Skeletal muscle tissue (tissue), 4 donors: ENCODE measurements around the gene KIRREL2. TPM values are rescaled to one million over a fixed set of nuclear protein-coding genes. Genes with fewer than 3 reads are reported as not detected.
"Not testable (repeated sequence)": the region's sequence is repeated elsewhere in the genome, so short reads cannot be mapped to it uniquely, and the experiment has no call there.

Experiments used
- H3K27ac ChIP-seq: one replicate; pipeline ENCODE4 v1.7.0; 2013; ENCODE audit warnings: mild to moderate bottlenecking, low read depth, low read length, inconsistent platforms
- H3K27me3 ChIP-seq, 3 donors: one replicate each; pipeline ENCODE4 v1.7.0; 2013; ENCODE audit warnings: low read length in 3 of 3; ENCODE audit not compliant: control insufficient read depth in 3 of 3, insufficient read depth in 3 of 3
- H3K36me3 ChIP-seq, 3 donors: one replicate each; pipeline ENCODE4 v1.7.0; 2013; ENCODE audit warnings: low read length in 3 of 3; ENCODE audit not compliant: control insufficient read depth in 3 of 3, insufficient read depth in 3 of 3
- H3K4me1 ChIP-seq, 3 donors: one replicate each; pipeline ENCODE4 v1.7.0; 2013; ENCODE audit warnings: low read length in 3 of 3, mild to moderate bottlenecking in 3 of 3; ENCODE audit not compliant: control insufficient read depth in 3 of 3, insufficient read depth in 3 of 3
- H3K4me3 ChIP-seq, 3 donors: one replicate each; pipeline ENCODE4 v1.7.0; 2013; ENCODE audit warnings: low read length in 3 of 3
- H3K9ac ChIP-seq, 3 donors: one replicate each; pipeline ENCODE4 v1.7.0; 2013; ENCODE audit warnings: low read length in 3 of 3, mild to moderate bottlenecking in 3 of 3, moderate library complexity in 2 of 3, low read depth in 1 of 3
- H3K9me3 ChIP-seq, 3 donors: one replicate each; pipeline ENCODE4 v1.7.0; 2013; ENCODE audit warnings: low read length in 3 of 3; ENCODE audit not compliant: control insufficient read depth in 3 of 3
- total RNA-seq: library from RNA; depleted of rRNA; stranded (reverse); fragments of >200 nt; gene quantifications from one replicate; pipeline ENCODE4 v1.2.3, GENCODE V29; 2014
- donor health status: Osteomylitis.

KIRREL2 gene
- total RNA-seq, 1 donor from 2014 or later, result not detected

DNA sequence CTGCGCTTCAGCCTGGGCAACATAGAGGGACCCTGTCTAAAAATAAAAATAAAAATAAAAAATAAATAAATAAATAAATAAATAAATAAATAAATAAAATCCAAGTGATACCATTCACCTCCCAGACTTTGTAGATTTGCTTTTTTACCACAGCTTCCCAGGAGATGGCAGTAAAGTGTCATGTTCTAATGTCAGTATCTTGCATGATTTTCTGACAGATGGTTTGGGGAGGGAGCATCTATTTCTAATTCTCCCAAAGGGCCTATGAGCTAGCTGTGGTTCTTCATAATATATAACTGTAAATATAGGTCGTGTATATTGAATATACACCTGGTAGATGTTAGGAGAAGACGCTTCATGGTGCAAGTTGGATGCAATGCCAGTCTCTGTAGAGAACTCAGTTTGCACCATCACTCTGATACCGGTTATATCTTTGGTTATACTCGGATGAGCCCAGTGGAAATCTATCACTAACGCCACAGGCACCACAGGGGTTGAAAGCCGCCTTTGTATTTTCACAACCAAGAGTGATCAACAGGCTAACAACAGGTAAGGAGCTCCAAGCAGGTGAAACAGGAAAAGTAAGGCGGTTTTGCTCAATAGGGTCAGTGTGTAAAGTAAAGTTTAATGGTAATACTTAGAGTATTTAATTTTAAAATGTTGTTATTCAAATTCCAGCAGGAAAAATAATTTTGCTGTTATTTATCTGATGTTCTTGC lies 25.6 kb downstream of the KIRREL2 start:
- Histone ChIP-seq H3K9me3 (no peaks in the 10 kb centered on the region), H3K36me3 (peaks cover 0 to 2% (median 0%) of the 10 kb centered on the region in 3 donors), H3K27ac (no peak overlapping the region), H3K9ac (no peak overlapping the region), H3K27me3 (peaks cover 12 to 20% (median 17%) of the 10 kb centered on the region in 3 donors), H3K4me3 (no peak overlapping the region), H3K4me1 (no peaks in the 10 kb centered on the region)

DNA sequence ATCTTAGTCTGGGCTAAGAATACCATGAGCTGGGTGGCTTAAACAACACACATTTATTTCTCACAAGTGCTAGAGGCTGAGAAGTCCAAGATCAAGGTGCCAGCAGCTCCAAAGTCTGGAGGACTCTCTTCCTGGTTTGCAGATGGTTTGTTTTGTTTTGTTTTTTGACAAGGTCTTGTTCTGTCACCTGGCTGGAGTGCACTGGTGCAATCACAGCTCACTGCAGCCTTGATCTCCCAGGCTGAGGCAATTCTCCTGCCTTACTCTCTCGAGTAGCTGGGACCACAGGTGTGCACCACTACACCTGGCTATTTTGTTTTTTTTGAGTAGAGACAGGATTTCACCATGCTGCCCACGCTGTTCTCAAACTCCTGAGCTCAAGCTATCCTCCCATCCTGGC lies 27.2 kb downstream of the KIRREL2 start:
- Histone ChIP-seq H3K4me1 (no peaks in the 10 kb centered on the region), H3K4me3 (no peak overlapping the region), H3K27me3 (peaks cover 2 to 5% (median 3%) of the 10 kb centered on the region in 3 donors), H3K36me3 (peaks cover 0 to 10% (median 4%) of the 10 kb centered on the region in 3 donors), H3K27ac (no peak overlapping the region), H3K9ac (no peak overlapping the region), H3K9me3 (no peaks in the 10 kb centered on the region)

DNA sequence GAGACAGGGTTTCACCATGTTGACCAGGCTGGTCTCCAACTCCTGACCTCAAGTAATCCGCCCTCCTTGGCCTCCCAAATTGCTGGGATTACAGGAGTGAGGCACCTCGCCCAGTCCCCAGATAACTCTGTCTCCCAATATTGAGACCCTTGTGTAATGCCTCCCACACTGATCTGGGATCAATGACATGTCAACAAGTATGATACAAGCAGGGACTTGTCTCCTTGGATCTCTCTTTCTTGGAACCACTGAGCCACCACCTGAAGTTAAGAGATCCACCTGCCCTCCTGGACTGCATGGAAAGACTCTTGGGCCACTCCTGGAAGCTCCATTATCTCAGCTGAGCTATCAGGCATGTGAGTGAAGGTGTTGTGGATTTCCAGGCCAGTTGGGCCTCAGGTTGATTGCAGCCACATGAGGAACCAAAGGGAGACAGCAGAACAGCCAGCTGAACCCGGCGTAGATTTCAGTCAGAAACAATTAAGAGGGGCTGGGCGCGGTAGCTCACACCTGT lies 28.6 kb downstream of the KIRREL2 start:
- Histone ChIP-seq H3K4me3 (no peak overlapping the region), H3K9me3 (no peaks in the 10 kb centered on the region), H3K9ac (no peak overlapping the region), H3K36me3 (peaks cover 4 to 10% (median 9%) of the 10 kb centered on the region in 3 donors), H3K27ac (no peak overlapping the region), H3K4me1 (no peaks in the 10 kb centered on the region), H3K27me3 (no peaks in the 10 kb centered on the region)

DNA sequence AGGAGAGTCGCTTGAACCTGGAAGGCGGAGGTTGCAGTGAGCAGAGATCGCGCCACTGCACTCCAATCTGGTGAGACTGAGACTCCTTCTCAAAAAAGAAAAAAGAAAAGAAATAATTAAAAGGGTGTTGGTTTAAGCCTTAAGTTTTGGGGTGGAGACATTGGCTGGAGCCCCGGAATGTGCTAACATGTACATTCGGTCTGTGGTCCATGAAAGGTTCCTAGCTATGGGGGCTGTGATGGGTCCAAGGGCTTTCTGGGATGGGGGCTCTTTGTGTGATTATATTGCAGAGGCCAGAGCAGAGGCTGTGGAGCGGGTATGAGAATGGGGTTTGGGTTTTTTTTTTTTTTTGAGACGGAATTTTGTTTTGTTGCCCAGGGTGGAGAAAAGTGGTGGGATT lies 29.2 kb downstream of the KIRREL2 start:
- no peak overlapping the region for H3K9ac ChIP-seq
- H3K4me1 ChIP-seq, result no peaks in the 10 kb centered on the region
- no peaks in the 10 kb centered on the region for H3K27me3 ChIP-seq
- peaks cover 4 to 10% (median 10%) of the 10 kb centered on the region in 3 donors for H3K36me3 ChIP-seq
- H3K4me3 ChIP-seq, result no peak overlapping the region
- no peak overlapping the region for H3K27ac ChIP-seq
- no peaks in the 10 kb centered on the region for H3K9me3 ChIP-seq

DNA sequence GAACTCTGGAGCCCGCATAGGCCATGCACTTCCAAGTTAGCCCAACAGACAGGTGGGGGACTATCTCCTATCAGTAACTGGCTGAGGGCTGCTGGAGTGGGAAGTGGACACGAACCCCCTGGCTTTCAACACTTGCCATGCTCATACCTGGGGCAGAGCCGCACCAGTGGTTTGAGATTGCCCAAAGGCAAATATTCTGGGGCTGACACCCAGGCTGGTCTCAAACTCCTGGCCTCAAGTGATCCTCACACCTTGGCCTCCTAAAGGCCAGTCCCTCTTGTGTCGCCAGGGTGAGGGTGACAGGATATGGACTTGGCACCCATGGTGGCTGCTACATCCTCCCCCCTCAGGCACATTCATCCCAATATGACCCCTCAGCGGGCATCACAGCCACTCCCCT lies 30.5 kb downstream of the KIRREL2 start:
- no peak overlapping the region for H3K9ac ChIP-seq
- H3K27ac ChIP-seq, result no peak overlapping the region
- no peaks in the 10 kb centered on the region for H3K9me3 ChIP-seq
- no peaks in the 10 kb centered on the region for H3K27me3 ChIP-seq
- H3K4me1 ChIP-seq, result no peaks in the 10 kb centered on the region
- H3K4me3 ChIP-seq, result no peak overlapping the region
- H3K36me3 ChIP-seq, result peaks cover 4 to 10% (median 10%) of the 10 kb centered on the region in 3 donors

DNA sequence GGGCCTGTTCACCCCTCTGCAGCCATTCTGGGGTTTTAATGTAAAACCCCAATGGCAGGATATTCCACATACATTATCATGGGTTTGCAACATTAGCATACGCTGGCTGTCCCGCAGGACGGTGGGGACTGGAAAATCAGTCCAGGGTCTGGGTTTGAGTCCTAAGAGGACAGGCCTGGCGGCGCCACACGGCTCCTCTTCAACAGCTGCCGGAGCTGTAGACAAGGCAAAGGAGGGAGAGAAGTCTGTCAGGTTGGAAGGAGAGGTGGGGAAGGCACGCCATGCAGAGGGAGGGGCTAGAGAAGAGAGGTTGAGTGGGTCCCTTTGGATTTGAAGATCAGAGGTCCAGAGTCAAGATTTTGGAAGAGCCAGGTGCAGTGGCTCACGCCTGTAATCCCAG lies 31.7 kb downstream of the KIRREL2 start:
- Histone ChIP-seq H3K9me3 (no peaks in the 10 kb centered on the region), H3K4me3 (no peak overlapping the region), H3K27me3 (no peaks in the 10 kb centered on the region), H3K9ac (no peak overlapping the region), H3K4me1 (no peaks in the 10 kb centered on the region), H3K27ac (no peak overlapping the region), H3K36me3 (peaks cover 4 to 12% (median 10%) of the 10 kb centered on the region in 3 donors)

DNA sequence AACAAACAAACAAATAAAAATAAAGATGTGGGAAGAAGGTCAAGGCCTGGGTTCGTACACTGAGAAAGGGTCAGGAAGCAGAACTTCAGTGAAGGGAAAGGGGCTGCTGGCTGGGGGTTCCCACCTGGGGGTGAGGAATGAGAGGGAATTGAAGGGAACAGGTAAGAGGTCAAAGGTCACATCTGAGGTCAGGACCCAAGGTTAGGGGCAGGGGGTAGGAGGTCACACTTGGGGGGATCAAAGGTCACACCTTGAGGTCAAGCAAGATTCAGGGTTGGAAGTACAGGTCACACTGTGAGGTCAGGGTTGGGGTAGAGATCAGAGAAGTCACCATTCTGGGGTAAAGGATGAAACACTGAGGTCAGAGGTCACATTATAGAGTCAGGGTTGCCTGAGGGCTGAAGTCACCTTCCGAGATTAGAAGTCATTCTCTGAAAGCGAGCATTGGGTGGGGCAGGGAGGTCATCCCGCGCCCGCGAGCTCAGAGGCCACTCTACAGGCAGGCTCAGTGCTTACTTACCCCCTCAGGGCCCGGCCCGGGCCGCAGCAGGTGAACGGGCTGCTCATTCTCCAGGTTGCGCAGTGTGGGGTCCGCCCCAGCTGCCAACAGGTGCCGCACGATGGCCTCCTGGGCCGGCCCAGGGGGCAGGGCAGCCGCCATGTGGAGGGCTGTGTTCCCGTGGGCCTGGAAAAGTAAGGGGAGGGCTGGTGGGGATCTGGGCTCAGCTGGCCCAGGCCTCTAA lies 32.8 kb downstream of the KIRREL2 start:
- Histone ChIP-seq H3K4me1 (no peaks in the 10 kb centered on the region), H3K27me3 (no peaks in the 10 kb centered on the region), H3K9me3 (no peaks in the 10 kb centered on the region), H3K36me3 (peaks cover 4 to 12% (median 10%) of the 10 kb centered on the region in 3 donors), H3K27ac (no peak overlapping the region), H3K4me3 (no peak overlapping the region), H3K9ac (no peak overlapping the region)

DNA sequence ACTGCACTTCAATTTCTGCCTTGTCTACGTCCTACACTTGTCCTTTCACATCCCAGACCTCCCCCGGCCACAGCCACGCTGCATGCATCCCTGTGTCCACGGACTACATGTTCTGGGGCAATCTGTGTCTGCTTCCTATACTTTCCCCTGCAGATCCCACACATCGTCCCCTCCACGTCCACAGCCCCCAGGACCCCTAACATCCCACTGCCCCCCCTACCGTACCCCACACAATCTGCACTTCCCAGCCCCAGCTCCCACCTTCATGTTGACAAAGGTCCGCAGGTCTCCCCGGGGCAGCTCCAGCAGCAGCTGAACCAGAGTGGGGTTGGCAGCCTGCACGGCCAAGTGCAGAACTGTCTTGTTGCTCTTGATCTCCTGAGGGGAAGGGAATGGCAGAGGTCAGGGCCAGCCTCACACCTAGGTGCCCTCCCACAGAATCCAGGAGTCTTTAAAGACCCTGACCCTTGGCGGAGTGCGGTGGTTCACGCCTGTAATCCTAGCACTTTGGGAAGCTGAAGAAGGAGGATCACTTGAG lies 33.5 kb downstream of the KIRREL2 start:
- Histone ChIP-seq H3K27ac (no peak overlapping the region), H3K4me3 (no peak overlapping the region), H3K27me3 (no peaks in the 10 kb centered on the region), H3K36me3 (peaks cover 4 to 15% (median 10%) of the 10 kb centered on the region in 3 donors), H3K9ac (no peak overlapping the region), H3K9me3 (no peaks in the 10 kb centered on the region), H3K4me1 (no peaks in the 10 kb centered on the region)

DNA sequence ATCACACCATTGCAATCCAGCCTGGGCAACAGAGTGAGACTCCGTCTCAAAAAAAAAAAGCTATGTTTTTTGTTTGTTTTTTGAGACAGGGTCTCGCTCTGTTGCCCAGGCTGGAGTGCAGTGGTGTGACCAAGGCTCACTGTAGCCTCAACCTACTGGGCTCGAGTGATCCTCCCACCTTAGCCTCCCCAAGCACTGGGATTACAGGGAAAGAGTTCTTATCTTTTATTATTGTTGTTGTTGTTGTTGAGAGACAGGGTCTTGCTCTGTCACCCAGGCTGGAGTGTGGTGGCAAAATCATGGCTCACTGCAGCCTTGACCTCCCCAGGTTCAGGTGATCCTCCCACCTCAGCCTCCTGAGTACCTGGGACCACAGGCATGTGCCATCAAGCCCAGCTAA lies 35.1 kb downstream of the KIRREL2 start:
- H3K9me3 ChIP-seq, H3K9ac ChIP-seq, H3K4me1 ChIP-seq, H3K27me3 ChIP-seq, H3K27ac ChIP-seq, H3K4me3 ChIP-seq: not testable (repeated sequence)
- H3K36me3 ChIP-seq, result peaks cover 4 to 24% (median 14%) of the 10 kb centered on the region in 3 donors

DNA sequence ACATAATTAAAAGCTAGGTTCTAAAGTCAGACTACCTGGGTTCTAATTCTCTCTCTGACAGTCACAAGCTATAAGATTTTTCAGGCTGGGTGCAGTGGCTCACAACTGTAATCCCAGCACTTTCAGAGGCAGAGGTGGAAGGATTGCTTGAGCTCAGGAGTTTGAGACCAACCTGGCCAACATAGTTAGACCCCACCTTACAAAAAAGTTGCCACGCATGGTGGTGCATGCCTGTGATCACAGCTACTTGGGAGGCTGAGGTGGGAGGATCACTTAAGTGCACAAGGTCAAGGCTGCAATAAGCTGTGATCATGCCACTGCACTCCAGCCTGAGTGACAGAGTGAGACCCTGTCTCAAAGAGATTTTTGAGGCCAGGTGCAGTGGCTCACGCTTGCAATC lies 37.6 kb downstream of the KIRREL2 start:
- H3K4me1 ChIP-seq, result peaks cover 6 to 11% (median 11%) of the 10 kb centered on the region in 3 donors
- H3K27me3 ChIP-seq, result peaks cover 0 to 9% (median 3%) of the 10 kb centered on the region in 3 donors
- no peaks in the 10 kb centered on the region for H3K9me3 ChIP-seq
- no peak overlapping the region for H3K27ac ChIP-seq
- no peak overlapping the region for H3K4me3 ChIP-seq
- no peak overlapping the region for H3K9ac ChIP-seq
- H3K36me3 ChIP-seq, result peaks cover 4 to 14% (median 8%) of the 10 kb centered on the region in 3 donors
